Prostate gland (tissue), 2 donors: ENCODE measurements around the gene IZUMO4. TPM values are rescaled to one million over a fixed set of nuclear protein-coding genes. Genes with fewer than 3 reads are reported as not detected.

Source experiments
- DNase-seq: peaks from one replicate; pipeline ENCODE4 v3.0.0-alpha.2; 2019; ENCODE audit warnings: low spot score
- H3K27ac ChIP-seq, 2 donors: fragments of 200-600 bp; sonication (generic); 2 replicates each; pipeline ENCODE4 v1.5.1; 2017 to 2019
- H3K27me3 ChIP-seq: fragments of 200-600 bp; sonication (generic); replicated peaks from 2 replicates; pipeline ENCODE4 v1.5.1; 2019; ENCODE audit not compliant: insufficient read depth
- H3K36me3 ChIP-seq, 2 donors: fragments of 200-600 bp; sonication (generic); 1 replicate in 1 of 2; 2 replicates in 1 of 2; pipeline versions ENCODE4 v1.5.1 to v1.8.1; 2017 to 2019
- H3K4me1 ChIP-seq: fragments of 200-600 bp; sonication (generic); replicated peaks from 2 replicates; pipeline ENCODE4 v1.5.1; 2019
- H3K4me3 ChIP-seq, 2 donors: fragments of 200-600 bp; sonication (generic); 2 replicates each; pipeline ENCODE4 v1.5.1; 2017 to 2019
- H3K9me3 ChIP-seq: fragments of 200-600 bp; sonication (generic); 2 replicates; pipeline ENCODE4 v1.5.1; 2017
- POLR2A ChIP-seq: fragments of 450-650 bp; IDR thresholded peaks from one replicate; pipeline ENCODE4 v1.6.1; 2016; ENCODE audit warnings: antibody characterized with exemption, mild to moderate bottlenecking
- POLR2AphosphoS5 ChIP-seq: sonication (generic); formaldehyde crosslinking; IDR thresholded peaks from one replicate; pipeline ENCODE4 v1.6.1; 2017; ENCODE audit warnings: antibody characterized with exemption
- WGBS: methylation state at CpG from one replicate; pipeline ENCODE4 v1.1.5; 2018; 5-methylcytosine and 5-hydroxymethylcytosine counted together
- intact Hi-C: fragments of 100-400 bp; cut with DNase I; formaldehyde crosslinking; loops from one replicate; pipeline ENCODE4 v1.14.2; 2022
- total RNA-seq, 2 donors: library from RNA; depleted of rRNA; stranded (reverse); fragments of >200 nt; gene quantifications; one replicate each; pipeline ENCODE4 v1.1.0, GENCODE V29; 2016
- TF ChIP-seq, protein P1 (sequence below), 4 experiments: fragments of 200-600 bp in 2 of 4; fragments of 450-650 bp in 2 of 4; sonication (generic) in 2 of 4; IDR thresholded peaks; 1 replicate in 3 of 4; 2 replicates in 1 of 4; pipeline ENCODE4 v1.5.1; 2016 to 2019; ENCODE audit warnings: antibody characterized with exemption in 4 of 4, mild to moderate bottlenecking in 2 of 4, moderate library complexity in 2 of 4

The IZUMO4 gene
- total RNA-seq, 2 donors from 2014 or later: 11.8 to 50.2 TPM

GRCh38 chr19:2109046-2109864, 12.5 kb downstream of the IZUMO4 start:
- 90% methylated on average over 31 of the region's 31 CpGs for WGBS
- intact Hi-C loops: no loop called here

DNA sequence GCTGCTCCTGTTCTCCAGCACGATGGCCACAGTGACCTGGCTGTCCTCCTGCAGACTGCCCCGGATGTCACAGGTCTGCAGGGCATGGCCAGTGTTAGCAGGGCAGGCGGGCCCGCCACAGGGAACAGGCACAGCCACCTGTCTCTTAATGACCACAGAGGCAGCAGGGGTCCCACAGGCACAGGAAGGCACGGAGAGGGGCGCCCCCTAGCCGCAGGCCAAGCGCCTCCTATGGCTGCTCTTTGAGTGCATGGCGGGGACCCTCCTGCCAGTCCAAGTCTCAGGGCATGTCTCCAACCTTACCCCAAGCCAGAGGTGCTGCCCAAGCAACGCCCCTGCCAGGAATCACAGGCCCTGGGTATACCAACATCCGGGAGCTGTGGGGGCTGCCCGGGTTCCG, 14.1 kb downstream of the IZUMO4 start:
- Histone ChIP-seq H3K4me3 (no peak overlapping the region), H3K27me3 (no peaks in the 10 kb centered on the region), H3K36me3 (peaks cover 39 to 78% of the 10 kb centered on the region in 2 donors), H3K4me1 (no peaks in the 10 kb centered on the region), H3K9me3 (no peaks in the 10 kb centered on the region), H3K27ac (no peak overlapping the region)
- WGBS: 95% methylated on average over 12 of the region's 13 CpGs
- DNase-seq: no peak
- intact Hi-C loops: no loop called here
- TF ChIP-seq, protein P1, sequence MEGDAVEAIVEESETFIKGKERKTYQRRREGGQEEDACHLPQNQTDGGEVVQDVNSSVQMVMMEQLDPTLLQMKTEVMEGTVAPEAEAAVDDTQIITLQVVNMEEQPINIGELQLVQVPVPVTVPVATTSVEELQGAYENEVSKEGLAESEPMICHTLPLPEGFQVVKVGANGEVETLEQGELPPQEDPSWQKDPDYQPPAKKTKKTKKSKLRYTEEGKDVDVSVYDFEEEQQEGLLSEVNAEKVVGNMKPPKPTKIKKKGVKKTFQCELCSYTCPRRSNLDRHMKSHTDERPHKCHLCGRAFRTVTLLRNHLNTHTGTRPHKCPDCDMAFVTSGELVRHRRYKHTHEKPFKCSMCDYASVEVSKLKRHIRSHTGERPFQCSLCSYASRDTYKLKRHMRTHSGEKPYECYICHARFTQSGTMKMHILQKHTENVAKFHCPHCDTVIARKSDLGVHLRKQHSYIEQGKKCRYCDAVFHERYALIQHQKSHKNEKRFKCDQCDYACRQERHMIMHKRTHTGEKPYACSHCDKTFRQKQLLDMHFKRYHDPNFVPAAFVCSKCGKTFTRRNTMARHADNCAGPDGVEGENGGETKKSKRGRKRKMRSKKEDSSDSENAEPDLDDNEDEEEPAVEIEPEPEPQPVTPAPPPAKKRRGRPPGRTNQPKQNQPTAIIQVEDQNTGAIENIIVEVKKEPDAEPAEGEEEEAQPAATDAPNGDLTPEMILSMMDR (IDR thresholded peaks at IDR 0.05): no peak
- TF ChIP-seq POLR2AphosphoS5 (no peak), POLR2A (no peak)

More at GRCh38 chr19:2109046-2109864, 12.5 kb downstream of the IZUMO4 start:
- Histone ChIP-seq H3K4me1 (no peaks in the 10 kb centered on the region), H3K9me3 (no peaks in the 10 kb centered on the region), H3K4me3 (no peak overlapping the region), H3K27ac (no peak overlapping the region), H3K36me3 (peaks cover 36 to 64% of the 10 kb centered on the region in 2 donors), H3K27me3 (no peaks in the 10 kb centered on the region)
- no peak for DNase-seq
- TF ChIP-seq POLR2A: no peak
- TF ChIP-seq, protein P1 (IDR thresholded peaks at IDR 0.05): no peak
- TF ChIP-seq POLR2AphosphoS5: no peak

- intact Hi-C loops: no loop called here
- no peaks in the 10 kb centered on the region for H3K4me1 ChIP-seq
- H3K36me3 ChIP-seq: peaks cover 34 to 81% of the 10 kb centered on the region in 2 donors
- no peak for TF ChIP-seq POLR2A
- TF ChIP-seq, protein P1 (IDR thresholded peaks at IDR 0.05): no peak
- no peak for TF ChIP-seq POLR2AphosphoS5
- H3K27me3 ChIP-seq: no peaks in the 10 kb centered on the region
- H3K9me3 ChIP-seq: no peaks in the 10 kb centered on the region
- no peak for DNase-seq
- no peak overlapping the region for H3K27ac ChIP-seq
- WGBS: 95% methylated on average over 22 of the region's 22 CpGs
- H3K4me3 ChIP-seq: no peak overlapping the region
Observed at GRCh38 chr19:2111425-2111824, 14.7 kb downstream of the IZUMO4 start.

DNA sequence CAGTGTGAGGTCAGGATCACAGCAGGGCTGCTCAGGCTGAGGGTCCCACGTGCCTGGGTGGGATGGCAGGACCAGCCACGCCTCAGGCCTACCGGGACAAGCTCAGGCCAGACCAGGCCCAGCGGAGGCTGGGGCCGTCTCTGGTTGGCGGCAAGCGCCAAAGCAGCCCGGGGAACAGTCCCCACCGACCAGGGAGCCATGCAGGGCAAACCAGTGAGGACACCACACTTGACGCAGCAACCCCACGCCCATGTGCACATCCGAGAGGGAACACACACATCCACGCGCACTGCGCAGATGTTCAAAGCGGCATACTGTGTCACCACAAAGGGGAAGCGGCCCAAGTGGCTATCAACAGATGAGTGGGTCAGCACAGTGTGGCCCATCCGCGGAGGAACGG, 15.2 kb downstream of the IZUMO4 start:
- TF ChIP-seq POLR2A: no peak
- TF ChIP-seq POLR2AphosphoS5: no peak
- H3K4me3 ChIP-seq: no peak overlapping the region
- H3K36me3 ChIP-seq: peaks cover 36 to 86% of the 10 kb centered on the region in 2 donors
- H3K4me1 ChIP-seq: no peaks in the 10 kb centered on the region
- H3K27ac ChIP-seq: no peak overlapping the region
- 82% methylated on average over 15 of the region's 20 CpGs for WGBS
- H3K27me3 ChIP-seq: no peaks in the 10 kb centered on the region
- H3K9me3 ChIP-seq: no peaks in the 10 kb centered on the region
- intact Hi-C loops: no loop called here
- no peak for DNase-seq

- peaks cover 44 to 89% of the 10 kb centered on the region in 2 donors for H3K36me3 ChIP-seq
- no peaks in the 10 kb centered on the region for H3K27me3 ChIP-seq
- DNase-seq: no peak
- H3K4me3 ChIP-seq: no peak overlapping the region
- no peaks in the 10 kb centered on the region for H3K9me3 ChIP-seq
- TF ChIP-seq, protein P1 (IDR thresholded peaks at IDR 0.05): no peak
- no peak for TF ChIP-seq POLR2A
- TF ChIP-seq POLR2AphosphoS5: no peak
- no peaks in the 10 kb centered on the region for H3K4me1 ChIP-seq
- 84% methylated on average over 21 of the region's 23 CpGs for WGBS
- intact Hi-C loops: no loop called here
- no peak overlapping the region for H3K27ac ChIP-seq
Observed at GRCh38 chr19:2112516-2113320, 16.0 kb downstream of the IZUMO4 start.
